ENCODE measurements around the gene JAK2.

JAK2 gene

DNA sequence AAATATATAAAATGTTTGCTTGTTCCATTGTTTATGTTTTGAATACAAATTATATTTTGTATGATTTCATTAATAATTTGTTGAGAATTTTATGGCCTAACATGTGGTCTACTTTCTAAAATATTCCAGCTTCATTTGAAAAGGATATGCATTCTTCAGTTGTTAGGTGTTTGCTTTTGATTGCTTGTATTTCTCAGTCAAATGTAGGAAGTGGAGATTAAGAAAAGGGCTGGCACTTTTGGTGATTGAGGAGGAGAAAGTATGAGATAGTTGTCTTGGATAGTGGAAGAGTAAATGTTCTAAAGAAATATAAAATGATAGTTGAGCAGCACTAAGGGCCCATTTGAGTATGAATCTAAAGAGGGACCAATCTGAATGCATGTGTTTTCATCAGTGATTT lies 23.1 kb downstream of the JAK2 start:
- Histone ChIP-seq H3K9me3 (ENCODE audit: insufficient read depth, low read depth, low read length) (peaks cover 9% of the 10 kb centered on the region), H3K4me1 (ENCODE audit: insufficient read depth, low read length, poor library complexity, severe bottlenecking) (no peaks in the 10 kb centered on the region), H3F3A (ENCODE audit: low read depth) (no peaks in the 10 kb centered on the region), H3K36me3 (ENCODE audit: insufficient read depth, low read length) (0 out of 2 replicates have a peak, but pooled peaks cover 3% of the 10 kb centered on the region), H3K9me2 (replicated peaks; ENCODE audit: low read depth, low read length) (no peaks in the 10 kb centered on the region), H3K9ac (ENCODE audit: low read depth, low read length, poor library complexity, severe bottlenecking) (no peak overlapping the region), H3K4me2 (ENCODE audit: low read depth, low read length, poor library complexity, severe bottlenecking) (no peak overlapping the region), H3K4me3 (ENCODE audit: low read length, poor library complexity, severe bottlenecking) (no peak overlapping the region), H4K20me1 (ENCODE audit: insufficient read depth, low read length, poor library complexity, severe bottlenecking) (no peaks in the 10 kb centered on the region), H2AFZ (ENCODE audit: low read length) (no peak overlapping the region), H3K27me3 (ENCODE audit: insufficient read depth, low read length, poor library complexity, severe bottlenecking) (no peaks in the 10 kb centered on the region), H3K79me2 (ENCODE audit: insufficient read depth, low read length) (peaks cover 5% of the 10 kb centered on the region)
- TF ChIP-seq, protein P1, sequence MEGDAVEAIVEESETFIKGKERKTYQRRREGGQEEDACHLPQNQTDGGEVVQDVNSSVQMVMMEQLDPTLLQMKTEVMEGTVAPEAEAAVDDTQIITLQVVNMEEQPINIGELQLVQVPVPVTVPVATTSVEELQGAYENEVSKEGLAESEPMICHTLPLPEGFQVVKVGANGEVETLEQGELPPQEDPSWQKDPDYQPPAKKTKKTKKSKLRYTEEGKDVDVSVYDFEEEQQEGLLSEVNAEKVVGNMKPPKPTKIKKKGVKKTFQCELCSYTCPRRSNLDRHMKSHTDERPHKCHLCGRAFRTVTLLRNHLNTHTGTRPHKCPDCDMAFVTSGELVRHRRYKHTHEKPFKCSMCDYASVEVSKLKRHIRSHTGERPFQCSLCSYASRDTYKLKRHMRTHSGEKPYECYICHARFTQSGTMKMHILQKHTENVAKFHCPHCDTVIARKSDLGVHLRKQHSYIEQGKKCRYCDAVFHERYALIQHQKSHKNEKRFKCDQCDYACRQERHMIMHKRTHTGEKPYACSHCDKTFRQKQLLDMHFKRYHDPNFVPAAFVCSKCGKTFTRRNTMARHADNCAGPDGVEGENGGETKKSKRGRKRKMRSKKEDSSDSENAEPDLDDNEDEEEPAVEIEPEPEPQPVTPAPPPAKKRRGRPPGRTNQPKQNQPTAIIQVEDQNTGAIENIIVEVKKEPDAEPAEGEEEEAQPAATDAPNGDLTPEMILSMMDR (conservative IDR thresholded peaks at IDR 0.05; ENCODE audit: low read length), result no peak
- no peak for TF ChIP-seq EZH2phosphoT487 (IDR thresholded peaks at IDR 0.05; ENCODE audit: borderline replicate concordance)

DNA sequence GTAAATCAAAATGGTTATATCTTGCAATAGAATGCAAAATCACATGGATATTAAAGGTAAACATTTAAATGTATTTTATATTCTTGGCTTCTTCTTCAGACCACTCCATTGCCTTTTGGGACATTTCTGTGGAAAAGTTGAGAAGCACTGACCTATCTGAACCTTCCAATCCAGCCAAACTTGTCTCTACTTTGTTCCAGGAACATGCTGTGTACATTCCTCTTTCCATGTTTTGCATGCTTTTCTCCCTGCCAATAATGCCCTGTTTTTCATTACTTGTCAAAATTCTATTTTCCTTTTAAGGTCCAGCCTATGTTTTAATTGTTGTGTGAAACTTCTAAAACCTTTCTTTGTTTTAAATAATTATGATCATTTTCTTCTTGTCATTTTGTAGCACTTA lies 28.3 kb downstream of the JAK2 start:
- no peaks in the 10 kb centered on the region for H3K27me3 ChIP-seq (ENCODE audit: insufficient read depth, low read length, poor library complexity, severe bottlenecking)
- no peaks in the 10 kb centered on the region; the same call in 1 of the 2 replicates for H3K79me2 ChIP-seq (ENCODE audit: insufficient read depth, low read length)
- H3F3A ChIP-seq (ENCODE audit: low read depth), result no peaks in the 10 kb centered on the region
- no peak overlapping the region for H3K4me2 ChIP-seq (ENCODE audit: low read depth, low read length, poor library complexity, severe bottlenecking)
- H3K36me3 ChIP-seq (ENCODE audit: insufficient read depth, low read length), result no peaks in the 10 kb centered on the region
- TF ChIP-seq EZH2phosphoT487 (IDR thresholded peaks at IDR 0.05; ENCODE audit: borderline replicate concordance), result no peak
- TF ChIP-seq, protein P1 (conservative IDR thresholded peaks at IDR 0.05; ENCODE audit: low read length), result no peak
- no peak overlapping the region for H2AFZ ChIP-seq (ENCODE audit: low read length)
- no peaks in the 10 kb centered on the region for H3K4me1 ChIP-seq (ENCODE audit: insufficient read depth, low read length, poor library complexity, severe bottlenecking)
- H4K20me1 ChIP-seq (ENCODE audit: insufficient read depth, low read length, poor library complexity, severe bottlenecking), result no peaks in the 10 kb centered on the region
- H3K4me3 ChIP-seq (ENCODE audit: low read length, poor library complexity, severe bottlenecking), result no peak overlapping the region
- no peak overlapping the region for H3K9ac ChIP-seq (ENCODE audit: low read depth, low read length, poor library complexity, severe bottlenecking)
- H3K9me3 ChIP-seq (ENCODE audit: insufficient read depth, low read depth, low read length), result peaks cover 6% of the 10 kb centered on the region; the same call in 1 of the 2 replicates
- H3K9me2 ChIP-seq (replicated peaks; ENCODE audit: low read depth, low read length), result no peaks in the 10 kb centered on the region

DNA sequence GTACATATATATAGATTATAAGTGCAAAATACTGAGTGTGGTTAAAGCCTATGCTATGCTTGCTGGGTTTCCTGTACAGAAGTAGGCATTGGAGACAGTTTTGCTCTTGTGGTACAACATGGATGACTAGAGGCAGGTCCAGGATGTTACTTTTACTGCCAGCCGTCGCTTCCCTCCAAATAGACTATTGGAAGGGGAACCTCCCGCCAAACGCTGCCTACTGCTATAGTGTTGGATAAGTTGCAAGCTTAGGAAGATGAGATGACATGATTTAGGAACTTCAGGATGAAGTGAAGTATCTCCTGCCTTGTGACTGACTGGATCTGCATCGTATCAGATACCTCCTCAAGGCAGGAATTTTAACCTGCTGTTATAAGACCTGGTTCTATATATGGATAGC lies 30.9 kb downstream of the JAK2 start:
- Histone ChIP-seq H3K9me3 (ENCODE audit: insufficient read depth, low read depth, low read length) (peaks cover 17% of the 10 kb centered on the region; the same call in 1 of the 2 replicates), H3K4me3 (ENCODE audit: low read length, poor library complexity, severe bottlenecking) (no peak overlapping the region), H4K20me1 (ENCODE audit: insufficient read depth, low read length, poor library complexity, severe bottlenecking) (no peaks in the 10 kb centered on the region), H3K4me1 (ENCODE audit: insufficient read depth, low read length, poor library complexity, severe bottlenecking) (no peaks in the 10 kb centered on the region), H3K9ac (ENCODE audit: low read depth, low read length, poor library complexity, severe bottlenecking) (no peak overlapping the region), H3K4me2 (ENCODE audit: low read depth, low read length, poor library complexity, severe bottlenecking) (no peak overlapping the region), H3K36me3 (ENCODE audit: insufficient read depth, low read length) (no peaks in the 10 kb centered on the region), H3K9me2 (replicated peaks; ENCODE audit: low read depth, low read length) (no peaks in the 10 kb centered on the region), H3K27me3 (ENCODE audit: insufficient read depth, low read length, poor library complexity, severe bottlenecking) (no peaks in the 10 kb centered on the region), H2AFZ (ENCODE audit: low read length) (no peak overlapping the region), H3K79me2 (ENCODE audit: insufficient read depth, low read length) (peaks cover 10% of the 10 kb centered on the region; the same call in 1 of the 2 replicates), H3F3A (ENCODE audit: low read depth) (no peaks in the 10 kb centered on the region)
- TF ChIP-seq EZH2phosphoT487 (IDR thresholded peaks at IDR 0.05; ENCODE audit: borderline replicate concordance), result no peak
- TF ChIP-seq, protein P1 (conservative IDR thresholded peaks at IDR 0.05; ENCODE audit: low read length), result no peak

Data from Loucy (cell line).